Measurements from ENCODE around the gene KIRREL3.

GRCh38 chr11:126440276-126440675, 560.3 kb downstream of the KIRREL3 start:
- TF ChIP-seq EZH2phosphoT487 (IDR thresholded peaks at IDR 0.05; ENCODE audit: insufficient read depth, low read depth) (no peak), EZH2 (IDR thresholded peaks at IDR 0.05; ENCODE audit: insufficient read depth, poor library complexity, severe bottlenecking) (no peak)
